Cardiac muscle cell (in vitro differentiated cells and primary cell): Measurements from ENCODE around the gene DGKB. TPM values are rescaled to one million over a fixed set of nuclear protein-coding genes. Genes with fewer than 3 reads are reported as not detected.

Source experiments
- DNase-seq, 2 donors: peaks; one replicate each; pipeline versions ENCODE4 v3.0.0 to v3.0.0-alpha.2; 2010 to 2017; ENCODE audit warnings: low read depth in 1 of 2, low spot score in 1 of 2
- H3K27ac ChIP-seq: fragments of 200-600 bp; sonication (generic); 2 replicates; pipeline ENCODE4 v1.5.1; 2016
- H3K27me3 ChIP-seq: fragments of 200-600 bp; sonication (generic); 2 replicates; pipeline ENCODE4 v1.6.0; 2016; ENCODE audit warnings: control low read depth
- H3K36me3 ChIP-seq: fragments of 200-600 bp; sonication (generic); 2 replicates; pipeline ENCODE4 v1.5.1; 2016; ENCODE audit warnings: control low read depth
- H3K4me1 ChIP-seq: fragments of 200-600 bp; sonication (generic); 2 replicates; pipeline ENCODE4 v1.8.1; 2017; ENCODE audit warnings: low read depth, mild to moderate bottlenecking, mixed run types
- H3K4me3 ChIP-seq: fragments of 200-600 bp; sonication (generic); 2 replicates; pipeline ENCODE4 v1.5.1; 2016; ENCODE audit warnings: mild to moderate bottlenecking
- H3K9me3 ChIP-seq: fragments of 200-600 bp; sonication (generic); 2 replicates; pipeline ENCODE4 v1.5.1; 2017; ENCODE audit warnings: low read depth, mild to moderate bottlenecking, control low read depth
- CTCF ChIP-seq: IDR thresholded peaks from 2 replicates; pipeline ENCODE4 v1.5.1; 2012; ENCODE audit warnings: low read depth, mild to moderate bottlenecking, low read length
- polyA plus RNA-seq: library from polyadenylated mRNA; unstranded; fragments of >200 nt; fragmentation: Nextera tagmentation; extraction: Ambion mirVana; gene quantifications from 2 replicates; pipeline ENCODE4 v1.2.1, GENCODE V29; 2016
- total RNA-seq: library from RNA; depleted of rRNA; stranded (reverse); fragments of >200 nt; gene quantifications from 2 replicates; pipeline ENCODE4 v1.2.3, GENCODE V29; 2016

DGKB gene
- total and polyA plus RNA-seq, 2 experiments from 2014 or later, result 0.07 to 0.86 TPM

- no peak for DNase-seq
- TF ChIP-seq CTCF, result no peak
- H3K4me1 ChIP-seq, result no peaks in the 10 kb centered on the region
- H3K9me3 ChIP-seq, result no peaks in the 10 kb centered on the region
- H3K27ac ChIP-seq, result no peak overlapping the region
- no peaks in the 10 kb centered on the region for H3K36me3 ChIP-seq
- H3K4me3 ChIP-seq, result no peak overlapping the region
- H3K27me3 ChIP-seq, result no peaks in the 10 kb centered on the region
Observed at GRCh38 chr7:14207711-14208110, 694.8 kb downstream of the DGKB start.

GRCh38 chr7:14207138-14207537, 695.4 kb downstream of the DGKB start:
- DNase-seq, result peak in 1 of 2 donors; percentile 14
- no peak overlapping the region for H3K27ac ChIP-seq
- no peak overlapping the region for H3K4me3 ChIP-seq
- no peak for TF ChIP-seq CTCF
- no peaks in the 10 kb centered on the region for H3K9me3 ChIP-seq
- H3K36me3 ChIP-seq, result no peaks in the 10 kb centered on the region
- no peaks in the 10 kb centered on the region for H3K27me3 ChIP-seq
- no peaks in the 10 kb centered on the region for H3K4me1 ChIP-seq

- no peak for TF ChIP-seq CTCF
- H3K27ac ChIP-seq, result no peak overlapping the region
- H3K36me3 ChIP-seq, result no peaks in the 10 kb centered on the region
- DNase-seq, result no peak
- H3K27me3 ChIP-seq, result no peaks in the 10 kb centered on the region
- no peaks in the 10 kb centered on the region for H3K4me1 ChIP-seq
- H3K4me3 ChIP-seq, result no peak overlapping the region
- no peaks in the 10 kb centered on the region for H3K9me3 ChIP-seq
Observed at GRCh38 chr7:14206121-14206520, 696.4 kb downstream of the DGKB start.

- no peak overlapping the region for H3K27ac ChIP-seq
- peaks cover 14% of the 10 kb centered on the region for H3K4me1 ChIP-seq
- DNase-seq, result no peak
- H3K36me3 ChIP-seq, result no peaks in the 10 kb centered on the region
- no peaks in the 10 kb centered on the region for H3K27me3 ChIP-seq
- H3K9me3 ChIP-seq, result no peaks in the 10 kb centered on the region
- no peak overlapping the region for H3K4me3 ChIP-seq
- no peak for TF ChIP-seq CTCF
Observed at GRCh38 chr7:14201353-14201752, 701.2 kb downstream of the DGKB start.

- Histone ChIP-seq H3K27me3 (no peaks in the 10 kb centered on the region), H3K27ac (no peak overlapping the region), H3K9me3 (no peaks in the 10 kb centered on the region), H3K4me3 (no peak overlapping the region), H3K4me1 (peaks cover 22% of the 10 kb centered on the region), H3K36me3 (no peaks in the 10 kb centered on the region)
- no peak for DNase-seq
- TF ChIP-seq CTCF, result no peak
Observed at GRCh38 chr7:14199336-14199735, 703.2 kb downstream of the DGKB start.

- no peak overlapping the region for H3K4me3 ChIP-seq
- DNase-seq, result peak; percentile 50 to 74
- no peak overlapping the region for H3K27ac ChIP-seq
- TF ChIP-seq CTCF, result no peak
- no peaks in the 10 kb centered on the region for H3K27me3 ChIP-seq
- H3K4me1 ChIP-seq, result peaks cover 22% of the 10 kb centered on the region
- no peaks in the 10 kb centered on the region for H3K9me3 ChIP-seq
- no peaks in the 10 kb centered on the region for H3K36me3 ChIP-seq
Observed at GRCh38 chr7:14197280-14197679, 705.3 kb downstream of the DGKB start.
